Caco-2 (cell line): ENCODE results near the gene MKX. TPM values are rescaled to one million over a fixed set of nuclear protein-coding genes. Genes with fewer than 3 reads are reported as not detected.

Experiments
- BruUV-seq: library from RNA; stranded (reverse); fragments of 400-500 nt; replicated peaks from 2 replicates; lab custom pipeline; 2021; lab: Mats Ljungman, UMichigan
- CTCF ChIA-PET: fragments of 300-600 bp; sonication (Branson Sonifier 250); formaldehyde crosslinking; loops from one replicate; lab custom pipeline; 2022; ENCODE audit warnings: antibody characterized with exemption; lab: Charles Lee
- POLR2A ChIA-PET: fragments of 300-600 bp; sonication (Branson Sonifier 250); formaldehyde crosslinking; loops from one replicate; lab custom pipeline; 2022; ENCODE audit warnings: antibody characterized with exemption; lab: Charles Lee
- DNase-seq, 2 experiments: peaks; one replicate each; pipeline versions ENCODE4 v3.0.0 to v3.0.0-alpha.2; 2020 to 2022
- H3K27me3 ChIP-seq: replicated peaks from 2 replicates; pipeline ENCODE4 v1.6.0; 2011; ENCODE audit warnings: low read length; ENCODE audit not compliant: control insufficient read depth, insufficient read depth
- H3K36me3 ChIP-seq: 2 replicates; pipeline ENCODE4 v1.5.1; 2011; ENCODE audit warnings: low read length; ENCODE audit not compliant: control insufficient read depth, insufficient read depth
- H3K4me1 ChIP-seq: fragments of 250-450 bp; sonication (Bioruptor Pico); 2 replicates; pipeline ENCODE4 v1.5.1; 2020; ENCODE audit warnings: mild to moderate bottlenecking
- H3K4me3 ChIP-seq: 2 replicates; pipeline ENCODE4 v1.5.1; 2011; ENCODE audit warnings: low read depth, mild to moderate bottlenecking, control low read depth, low read length
- H3K9me3 ChIP-seq: fragments of 250-450 bp; sonication (Bioruptor Pico); 2 replicates; pipeline ENCODE4 v1.5.1; 2020; ENCODE audit warnings: mild to moderate bottlenecking, moderate library complexity
- H3K27ac Mint-ChIP-seq: one replicate; pipeline ENCODE4 v1.8.0; 2022; ENCODE audit warnings: mixed read lengths; ENCODE audit not compliant: unreplicated experiment
- H3K27me3 Mint-ChIP-seq: one replicate; pipeline ENCODE4 v1.8.0; 2022; ENCODE audit warnings: mixed read lengths; ENCODE audit not compliant: insufficient read depth, unreplicated experiment
- H3K36me3 Mint-ChIP-seq: one replicate; pipeline ENCODE4 v1.8.0; 2022; ENCODE audit warnings: mild to moderate bottlenecking, mixed read lengths; ENCODE audit not compliant: insufficient read depth, unreplicated experiment
- H3K4me1 Mint-ChIP-seq: one replicate; pipeline ENCODE4 v1.8.0; 2022; ENCODE audit warnings: low read depth, mixed read lengths; ENCODE audit not compliant: unreplicated experiment
- H3K4me3 Mint-ChIP-seq: one replicate; pipeline ENCODE4 v1.8.0; 2022; ENCODE audit warnings: mild to moderate bottlenecking, moderate library complexity, mixed read lengths; ENCODE audit not compliant: unreplicated experiment
- H3K9me3 Mint-ChIP-seq: one replicate; pipeline ENCODE4 v1.8.0; 2022; ENCODE audit warnings: mixed read lengths; ENCODE audit not compliant: unreplicated experiment
- CTCF ChIP-seq, 2 experiments: fragments of 200-600 bp in 1 of 2; IDR thresholded peaks; 1 replicate in 1 of 2; 2 replicates in 1 of 2; pipeline versions ENCODE4 v1.5.1 to v1.8.0; 2011 to 2022; ENCODE audit warnings: antibody characterized with exemption in 1 of 2, control low read depth in 1 of 2, inconsistent platforms in 1 of 2, low read depth in 1 of 2, low read length in 1 of 2, mild to moderate bottlenecking in 1 of 2, moderate library complexity in 1 of 2; ENCODE audit not compliant: insufficient read depth in 1 of 2, severe bottlenecking in 1 of 2, unreplicated experiment in 1 of 2
- intact Hi-C: fragments of 100-400 bp; cut with micrococcal nuclease; formaldehyde crosslinking; loops from one replicate; pipeline ENCODE4 v1.10.0; 2022; ENCODE audit not compliant: unreplicated experiment
- total RNA-seq: library from RNA; stranded (reverse); gene quantifications from 2 replicates; pipeline ENCODE4 v1.2.3, GENCODE V29; 2022

The MKX gene
- total RNA-seq, 1 experiment from 2014 or later, result 0.64 TPM

- Histone ChIP-seq H3K36me3 (no peaks in the 10 kb centered on the region), H3K9me3 (peaks cover 14% of the 10 kb centered on the region; the same call in 1 of the 2 replicates), H3K4me3 (no peak overlapping the region), H3K4me1 (peaks cover 11% of the 10 kb centered on the region), H3K27me3 (no peaks in the 10 kb centered on the region)
- Mint-ChIP-seq H3K4me1 (peaks cover 8% of the 10 kb centered on the region), H3K27me3 (peaks cover 3% of the 10 kb centered on the region), H3K9me3 (peaks cover 8% of the 10 kb centered on the region), H3K36me3 (no peaks in the 10 kb centered on the region), H3K4me3 (no peak overlapping the region), H3K27ac (no peak overlapping the region)
- no peak for DNase-seq
- no TSS peak for BruUV-seq
- intact Hi-C loops, result no loop called here
- TF ChIP-seq CTCF (IDR thresholded peaks at IDR 0.05; ENCODE audit: insufficient read depth in 1 of 2, low read depth in 1 of 2, low read length in 1 of 2, severe bottlenecking in 1 of 2, unreplicated experiment in 1 of 2), result no peak
- CTCF ChIA-PET, result no interaction called here
- POLR2A ChIA-PET, result no interaction called here
These were observed 108.0 kb downstream of the MKX start for GRCh38 chr10:27637601-27638000.

GRCh38 chr10:27636816-27637215 is 108.8 kb downstream of the MKX start:
- H3K27me3 Mint-ChIP-seq, result peaks cover 3% of the 10 kb centered on the region
- Histone ChIP-seq H3K4me1 (peaks cover 11% of the 10 kb centered on the region), H3K27me3 (no peaks in the 10 kb centered on the region), H3K4me3 (no peak overlapping the region), H3K9me3 (peaks cover 8% of the 10 kb centered on the region; the same call in 1 of the 2 replicates), H3K36me3 (no peaks in the 10 kb centered on the region)
- no peaks in the 10 kb centered on the region for H3K36me3 Mint-ChIP-seq
- ChIA-PET CTCF (no interaction called here), POLR2A (no interaction called here)
- no peaks in the 10 kb centered on the region for H3K9me3 Mint-ChIP-seq
- no peak for DNase-seq
- H3K27ac Mint-ChIP-seq, result no peak overlapping the region
- no peak overlapping the region for H3K4me3 Mint-ChIP-seq
- peaks cover 8% of the 10 kb centered on the region for H3K4me1 Mint-ChIP-seq
- no TSS peak for BruUV-seq
- TF ChIP-seq CTCF (IDR thresholded peaks at IDR 0.05; ENCODE audit: insufficient read depth in 1 of 2, low read depth in 1 of 2, low read length in 1 of 2, severe bottlenecking in 1 of 2, unreplicated experiment in 1 of 2), result no peak
- intact Hi-C loops, result no loop called here

GRCh38 chr10:27635699-27636270 is 109.8 kb downstream of the MKX start:
- Mint-ChIP-seq H3K4me1 (peaks cover 8% of the 10 kb centered on the region), H3K36me3 (no peaks in the 10 kb centered on the region), H3K9me3 (no peaks in the 10 kb centered on the region), H3K4me3 (no peak overlapping the region), H3K27me3 (peaks cover 3% of the 10 kb centered on the region), H3K27ac (no peak overlapping the region)
- ChIA-PET CTCF (no interaction called here), POLR2A (no interaction called here)
- BruUV-seq, result no TSS peak
- H3K4me1 ChIP-seq, result peaks cover 11% of the 10 kb centered on the region
- no peak for DNase-seq
- no peaks in the 10 kb centered on the region for H3K9me3 ChIP-seq
- no peak for TF ChIP-seq CTCF (IDR thresholded peaks at IDR 0.05; ENCODE audit: insufficient read depth in 1 of 2, low read depth in 1 of 2, low read length in 1 of 2, severe bottlenecking in 1 of 2, unreplicated experiment in 1 of 2)
- H3K36me3 ChIP-seq, result no peaks in the 10 kb centered on the region
- intact Hi-C loops, result no loop called here
- H3K4me3 ChIP-seq, result no peak overlapping the region
- no peaks in the 10 kb centered on the region for H3K27me3 ChIP-seq
